ENCODE results near the gene NPBWR2. TPM values are rescaled to one million over a fixed set of nuclear protein-coding genes. Genes with fewer than 3 reads are reported as not detected.

The NPBWR2 gene
- total RNA-seq, 1 donor from 2014 or later: not detected

- DNase-seq: no peak
These were observed 50.3 kb downstream of the NPBWR2 start for GRCh38 chr20:64056889-64057627.

- DNase-seq: no peak
These were observed 50.8 kb downstream of the NPBWR2 start for GRCh38 chr20:64056639-64056888.

- DNase-seq: no peak
These were observed 51.3 kb downstream of the NPBWR2 start for GRCh38 chr20:64055893-64056638.

- no peak for DNase-seq
These were observed 51.9 kb downstream of the NPBWR2 start for GRCh38 chr20:64055396-64055892.

- no peak for DNase-seq
These were observed 53.3 kb downstream of the NPBWR2 start for GRCh38 chr20:64053841-64054661.

Small RNA genes lying within 50 kb of the gene (small RNA-seq; reads per million reads assigned to genes)
- not detected for gene AL355803.1
- not detected for gene MIR6813

Other genes starting within 250 kb of the NPBWR2 start
- not detected for gene ABHD16B, start 246.1 kb downstream of the NPBWR2 start, total RNA-seq
- gene TPD52L2, start 242.3 kb downstream of the NPBWR2 start, total RNA-seq: 20.3 TPM
- gene DNAJC5, start 212.4 kb downstream of the NPBWR2 start, total RNA-seq: 99.7 TPM
- 17.8 TPM for gene UCKL1, start 151.1 kb downstream of the NPBWR2 start, total RNA-seq
- gene ZNF512B, start 137.6 kb downstream of the NPBWR2 start, total RNA-seq: 15.8 TPM
- 6.4 TPM for gene SAMD10, start 127.9 kb downstream of the NPBWR2 start, total RNA-seq
- 71.0 TPM for gene PRPF6, start 126.4 kb downstream of the NPBWR2 start, total RNA-seq
- gene C20orf204, start 71.4 kb downstream of the NPBWR2 start, total RNA-seq: 1.2 TPM
- 0.31 TPM for gene SOX18, start 57.9 kb downstream of the NPBWR2 start, total RNA-seq
- gene TCEA2, start 44.4 kb downstream of the NPBWR2 start, total RNA-seq: 36.0 TPM
- 10.1 TPM for gene RGS19, start 28.0 kb downstream of the NPBWR2 start, total RNA-seq
- gene OPRL1, start 27.5 kb downstream of the NPBWR2 start, total RNA-seq: 14.3 TPM
- gene LKAAEAR1, start 23.2 kb downstream of the NPBWR2 start, total RNA-seq: 0.78 TPM
- gene MYT1, start 56.9 kb upstream of the NPBWR2 start, total RNA-seq: 5.9 TPM
- 129 TPM for gene PCMTD2, start 148.2 kb upstream of the NPBWR2 start, total RNA-seq

All from occipital lobe (tissue), 3 donors.